K562 (cell line): ENCODE measurements around the gene NUP210. TPM values are rescaled to one million over a fixed set of nuclear protein-coding genes. Genes with fewer than 3 reads are reported as not detected.

ENCODE experiments used
- ETV6 ChIP-seq, 3 experiments: fragments of 150-350 bp in 1 of 3; sonication (generic) in 1 of 3; formaldehyde crosslinking in 1 of 3; IDR thresholded peaks; 2 replicates each; pipeline versions ENCODE4 v1.6.1 to v1.8.0; 2014 to 2022; ENCODE audit warnings: borderline replicate concordance in 2 of 3, low read depth in 2 of 3, antibody characterized with exemption in 1 of 3, low read length in 1 of 3, mild to moderate bottlenecking in 1 of 3, missing genetic modification reagents in 1 of 3
- GABPA ChIP-seq: fragments of 200-800 bp; sonication (Bioruptor generic); conservative IDR thresholded peaks from 2 replicates; pipeline ENCODE4 v1.6.1; 2016; ENCODE audit warnings: low read depth, missing genetic modification characterization, missing compliant biosample characterization
- HES1 ChIP-seq: fragments of 450-650 bp; IDR thresholded peaks from 2 replicates; pipeline ENCODE4 v1.6.1; 2016; ENCODE audit warnings: low read depth, mild to moderate bottlenecking, moderate library complexity
- HNRNPK ChIP-seq: fragments of 200-400 bp; formaldehyde crosslinking; IDR thresholded peaks from one replicate; pipeline ENCODE4 v1.6.1; 2018; ENCODE audit warnings: mild to moderate bottlenecking, low read depth, low read length; ENCODE audit not compliant: poor library complexity, severe bottlenecking
- HNRNPLL ChIP-seq: fragments of 200-400 bp; formaldehyde crosslinking; IDR thresholded peaks from 2 replicates; pipeline ENCODE4 v1.6.1; 2017; ENCODE audit warnings: low read length, low read depth, mild to moderate bottlenecking; ENCODE audit not compliant: poor library complexity, severe bottlenecking
- HOXB6 ChIP-seq: fragments of 250-450 bp; sonication (Bioruptor Pico); IDR thresholded peaks from 2 replicates; pipeline ENCODE4 v1.5.1; 2022; ENCODE audit warnings: mild to moderate bottlenecking, borderline replicate concordance
- MED1 ChIP-seq: sonication (generic); formaldehyde crosslinking; IDR thresholded peaks from 2 replicates; pipeline ENCODE4 v1.8.1; 2023; ENCODE audit warnings: missing genetic modification reagents, borderline replicate concordance
- NONO ChIP-seq, 2 experiments: fragments of 200-400 bp in 1 of 2; fragments of 450-650 bp in 1 of 2; formaldehyde crosslinking in 1 of 2; IDR thresholded peaks; 2 replicates each; pipeline ENCODE4 v1.6.1; 2017; ENCODE audit warnings: low read depth in 2 of 2, mild to moderate bottlenecking in 2 of 2, moderate library complexity in 2 of 2, low read length in 1 of 2
- SAP30 ChIP-seq: fragments of 200-600 bp; sonication (generic); IDR thresholded peaks from 2 replicates; pipeline ENCODE4 v1.6.1; 2012; ENCODE audit warnings: borderline replicate concordance, low read depth, mild to moderate bottlenecking, moderate library complexity, low read length, control low read depth, inconsistent platforms; ENCODE audit not compliant: insufficient read depth, poor library complexity, severe bottlenecking
- SMAD3 ChIP-seq: fragments of 450-650 bp; formaldehyde crosslinking; conservative IDR thresholded peaks from 2 replicates; pipeline ENCODE4 v1.4.0; 2020; ENCODE audit warnings: mild to moderate bottlenecking
- SRF ChIP-seq, 2 experiments: fragments of 250-450, 450-650 bp in 1 of 2; sonication (Bioruptor Pico) in 1 of 2; sonication (generic) in 1 of 2; formaldehyde crosslinking; IDR thresholded peaks; 2 replicates each; pipeline versions ENCODE4 v1.5.0 to v1.5.1; 2020 to 2022; ENCODE audit warnings: mild to moderate bottlenecking in 1 of 2, missing genetic modification reagents in 1 of 2
- ZNF143 ChIP-seq: sonication (generic); formaldehyde crosslinking; IDR thresholded peaks from 2 replicates; pipeline ENCODE4 v1.9.0; 2022; ENCODE audit warnings: mild to moderate bottlenecking, missing genetic modification reagents
- ZZZ3 ChIP-seq: fragments of 450-650 bp; IDR thresholded peaks from 2 replicates; pipeline ENCODE4 v1.6.1; 2016; ENCODE audit warnings: antibody characterized with exemption, mild to moderate bottlenecking, moderate library complexity
- polyA plus RNA-seq, 8 experiments: library from polyadenylated mRNA; depleted of rRNA in 4 of 8; stranded (reverse) in 5 of 8; unstranded in 3 of 8; fragments of >200 nt; fragmentation: Nextera tagmentation in 2 of 8; fragmentation: Illumina TruSeq in 1 of 8; extraction: Ambion mirVana in 2 of 8; extraction: Trizol in 1 of 8; gene quantifications; 2 replicates each; pipeline versions ENCODE4 v1.2.1 to v1.2.3, GENCODE V29; 2011 to 2014; ENCODE audit warnings: inconsistent platforms in 1 of 8, missing spikeins in 1 of 8
- total RNA-seq, 7 experiments: library from RNA; depleted of rRNA in 6 of 7; stranded (reverse); fragments of >200 nt in 6 of 7; fragmentation: Illumina TruSeq in 2 of 7; extraction: Trizol in 2 of 7; gene quantifications; 2 replicates each; pipeline versions ENCODE4 v1.2.1 to v1.2.3, GENCODE V29; 2011 to 2021; ENCODE audit warnings: low replicate concordance in 1 of 7
- TF ChIP-seq, protein P1 (sequence below): fragments of 250-450 bp; sonication (Bioruptor Pico); IDR thresholded peaks from 2 replicates; pipeline ENCODE4 v1.4.0; 2020; ENCODE audit warnings: mild to moderate bottlenecking

Gene NUP210
- total and polyA plus RNA-seq, 9 of the 15 experiments (the other 6 are each of a cell fraction or from before 2014, with no cell fraction given) = 1.2 to 138 (median 44.0) TPM

DNA sequence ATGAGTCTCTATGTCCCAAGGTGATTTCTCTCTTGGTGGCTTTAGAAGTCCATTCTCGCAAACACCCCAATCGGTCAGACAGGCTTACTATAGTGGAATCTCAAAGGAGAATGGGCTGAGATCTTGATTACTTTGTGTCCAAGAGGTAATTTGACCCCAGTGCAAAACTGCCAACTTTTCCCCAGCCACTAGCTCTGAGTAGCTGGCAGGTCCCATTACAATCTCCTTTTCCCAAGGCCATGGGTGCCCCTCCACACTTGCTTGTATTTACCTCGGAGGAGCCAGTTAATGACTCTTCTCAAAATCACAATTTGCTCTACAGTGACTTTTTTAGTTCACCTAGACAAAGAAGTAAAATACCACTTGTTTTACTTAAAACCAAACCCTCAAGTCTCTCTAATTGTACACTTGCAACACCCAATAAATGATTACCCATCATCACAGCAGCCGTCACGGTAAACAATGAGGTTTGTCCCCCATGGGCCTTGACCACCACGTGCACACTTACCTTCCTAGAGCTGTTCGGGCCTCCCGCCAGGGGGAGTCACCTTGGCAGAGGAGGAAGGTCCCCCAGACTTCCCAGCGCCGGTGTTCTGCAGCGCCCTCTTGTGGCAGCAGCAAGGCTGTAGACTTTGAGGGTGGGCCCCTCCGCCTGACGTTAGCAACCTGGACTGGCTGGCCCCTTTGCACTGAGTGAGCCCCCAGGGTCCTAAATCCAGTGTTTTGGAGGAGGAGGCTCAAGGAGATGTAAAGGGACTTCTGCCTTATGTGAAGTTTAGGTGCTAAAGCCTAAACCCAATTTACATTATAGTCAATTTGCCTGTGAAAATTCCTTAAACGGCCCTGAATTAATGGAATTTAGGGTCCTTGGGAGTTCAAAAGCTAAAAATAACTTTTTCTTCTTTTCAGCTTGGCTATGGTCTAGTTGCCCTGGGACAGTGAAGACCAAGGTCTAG lies 41.3 kb upstream of the NUP210 start (continued):
- TF ChIP-seq SAP30 = no peak
- TF ChIP-seq ETV6 (IDR thresholded peaks at IDR 0.05; ENCODE audit: borderline replicate concordance in 1 of 2, low read depth in 2 of 2, low read length in 1 of 2) = no peak
- TF ChIP-seq ETV6 (CRISPR knock-in tag; IDR thresholded peaks at IDR 0.05; ENCODE audit: borderline replicate concordance) = no peak
- TF ChIP-seq HOXB6 (CRISPR knock-in tag) = no peak
- TF ChIP-seq SRF (CRISPR knock-in tag; IDR thresholded peaks at IDR 0.05) = 0 out of 4 replicates have a peak, but pooled peaks of 1 of the 2 experiments have one; percentile 13
- no peak for TF ChIP-seq HES1
- TF ChIP-seq, protein P1, sequence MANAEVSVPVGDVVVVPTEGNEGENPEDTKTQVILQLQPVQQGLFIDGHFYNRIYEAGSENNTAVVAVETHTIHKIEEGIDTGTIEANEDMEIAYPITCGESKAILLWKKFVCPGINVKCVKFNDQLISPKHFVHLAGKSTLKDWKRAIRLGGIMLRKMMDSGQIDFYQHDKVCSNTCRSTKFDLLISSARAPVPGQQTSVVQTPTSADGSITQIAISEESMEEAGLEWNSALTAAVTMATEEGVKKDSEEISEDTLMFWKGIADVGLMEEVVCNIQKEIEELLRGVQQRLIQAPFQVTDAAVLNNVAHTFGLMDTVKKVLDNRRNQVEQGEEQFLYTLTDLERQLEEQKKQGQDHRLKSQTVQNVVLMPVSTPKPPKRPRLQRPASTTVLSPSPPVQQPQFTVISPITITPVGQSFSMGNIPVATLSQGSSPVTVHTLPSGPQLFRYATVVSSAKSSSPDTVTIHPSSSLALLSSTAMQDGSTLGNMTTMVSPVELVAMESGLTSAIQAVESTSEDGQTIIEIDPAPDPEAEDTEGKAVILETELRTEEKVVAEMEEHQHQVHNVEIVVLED (CRISPR knock-in tag) = no peak
- no peak for TF ChIP-seq HNRNPK
- no peak for TF ChIP-seq NONO (IDR thresholded peaks at IDR 0.05; ENCODE audit: low read depth in 2 of 2, low read length in 1 of 2)
- peak; percentile 58 for TF ChIP-seq ZNF143 (CRISPR knock-in tag)
- TF ChIP-seq HNRNPLL = no peak
- no peak for TF ChIP-seq SMAD3
- no peak for TF ChIP-seq GABPA (tag)
- TF ChIP-seq MED1 (CRISPR knock-in tag) = no peak
- no peak for TF ChIP-seq ZZZ3
